HG02571 (cell line): ENCODE measurements around the gene BTBD18.

Experiments
- ATAC-seq: cut with Tn5 transposase; IDR thresholded peaks from one replicate; pipeline ENCODE4 v1.9.1; 2021; ENCODE audit warnings: mild to moderate bottlenecking, moderate library complexity; ENCODE audit not compliant: unreplicated experiment

The BTBD18 gene, protein sequence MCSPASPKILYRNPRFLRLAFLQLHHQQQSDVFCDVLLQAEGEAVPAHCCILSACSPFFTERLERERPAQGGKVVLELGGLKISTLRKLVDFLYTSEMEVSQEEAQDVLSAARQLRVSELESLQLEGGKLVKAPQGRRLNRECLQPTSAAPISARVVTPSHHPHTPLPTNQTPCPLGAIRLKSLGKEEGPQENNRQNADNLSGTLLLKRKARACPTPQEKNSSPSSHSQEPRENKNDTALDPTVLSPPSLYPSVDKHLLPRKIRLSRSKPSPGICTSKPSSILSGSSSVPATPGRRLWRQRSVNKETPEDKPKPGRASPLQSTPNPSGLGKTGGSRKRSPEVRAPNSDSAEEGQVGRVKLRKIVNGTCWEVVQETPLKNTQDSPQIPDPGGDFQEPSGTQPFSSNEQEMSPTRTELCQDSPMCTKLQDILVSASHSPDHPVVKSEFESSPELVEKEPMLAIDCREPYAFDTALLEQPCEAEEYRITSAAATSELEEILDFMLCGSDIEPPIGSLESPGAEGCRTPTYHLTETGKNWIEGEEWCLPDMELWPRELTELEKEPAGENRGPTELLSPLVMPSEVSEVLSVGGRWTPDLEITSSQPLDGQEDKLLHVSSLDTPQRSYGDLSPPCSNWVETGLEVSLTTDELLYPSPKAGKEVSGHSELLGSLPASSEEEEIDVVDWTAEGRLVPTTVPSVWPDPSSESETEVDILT

GRCh38 chr11:57751676-57752253 lies at the start of gene BTBD18:
Gene BTBD18 (minus strand): TSS chr11:57751819. CDS start chr11:57751188, 631 bp downstream.
- no peak for ATAC-seq

- ATAC-seq: no peak
These were observed 49.5 kb upstream of the BTBD18 start for GRCh38 chr11:57801183-57801485.

- ATAC-seq: peak; percentile 82
These were observed 49.0 kb upstream of the BTBD18 start for GRCh38 chr11:57800444-57801182.

GRCh38 chr11:57798905-57799559 lies 47.4 kb upstream of the BTBD18 start:
- no peak for ATAC-seq

- ATAC-seq: no peak
These were observed 41.9 kb upstream of the BTBD18 start for GRCh38 chr11:57793351-57794115.

DNA sequence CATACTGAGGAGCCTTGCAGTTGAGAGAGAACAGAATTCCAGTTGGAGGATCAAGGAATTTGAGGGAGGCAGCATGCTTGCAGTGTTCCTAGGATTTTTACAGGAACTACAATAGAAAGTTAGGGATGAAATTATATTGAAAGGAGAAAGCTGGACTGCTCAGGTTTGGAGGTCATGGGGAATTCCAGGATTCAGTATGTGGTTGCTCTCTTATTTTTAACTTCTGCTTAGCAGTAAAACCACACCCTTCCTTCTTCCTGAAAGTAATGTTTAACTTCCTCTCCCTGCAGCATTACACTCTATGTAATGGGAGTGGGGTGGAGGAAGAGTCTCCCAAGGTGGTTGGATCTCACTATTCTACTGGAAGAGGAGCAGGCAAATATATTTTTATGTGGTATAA lies 41.3 kb upstream of the BTBD18 start:
- ATAC-seq: peak; percentile 32

- ATAC-seq: peak; percentile 59
These were observed 40.5 kb upstream of the BTBD18 start for GRCh38 chr11:57792060-57792541.

GRCh38 chr11:57791321-57792059 lies 39.9 kb upstream of the BTBD18 start:
- ATAC-seq: no peak

- no peak for ATAC-seq
These were observed 37.1 kb upstream of the BTBD18 start for GRCh38 chr11:57788703-57789088.

DNA sequence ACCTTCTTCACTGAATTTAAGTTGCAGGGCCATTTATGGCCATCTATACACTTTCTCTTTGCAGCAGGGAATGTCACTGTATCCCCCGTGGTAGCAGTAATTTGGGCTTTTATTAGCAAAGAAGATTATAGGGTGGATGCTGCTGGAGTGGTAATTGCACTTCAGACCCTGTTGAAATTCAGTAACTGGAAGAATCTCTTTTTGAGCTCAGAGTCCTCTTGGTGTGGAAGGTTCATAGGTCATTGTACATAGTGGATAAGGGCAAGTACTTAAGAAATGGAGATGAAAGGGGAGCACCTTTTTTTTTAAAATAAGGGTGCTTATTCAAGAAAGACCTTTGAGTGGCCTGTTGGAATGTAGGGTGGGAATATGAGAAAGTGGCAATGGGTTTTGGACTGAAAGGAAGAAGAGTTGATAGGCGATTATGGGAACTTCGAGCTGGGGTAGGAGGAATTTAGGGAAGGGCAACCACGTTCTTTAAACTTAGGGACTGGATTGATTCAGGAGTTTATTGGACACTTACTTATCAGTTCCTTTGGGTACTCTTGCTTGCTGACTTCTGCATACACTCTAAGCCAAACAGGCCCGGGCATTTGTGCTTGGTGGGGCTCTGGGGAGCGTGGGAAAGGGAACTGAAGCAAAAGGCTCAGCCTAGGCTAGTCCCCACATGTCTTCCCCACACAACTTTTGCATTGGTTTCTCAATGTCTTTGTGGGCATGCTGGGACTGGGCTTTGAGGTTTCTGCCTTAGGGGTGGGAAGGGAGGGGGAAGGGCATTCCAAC lies 36.5 kb upstream of the BTBD18 start:
- ATAC-seq: peak; percentile 45

DNA sequence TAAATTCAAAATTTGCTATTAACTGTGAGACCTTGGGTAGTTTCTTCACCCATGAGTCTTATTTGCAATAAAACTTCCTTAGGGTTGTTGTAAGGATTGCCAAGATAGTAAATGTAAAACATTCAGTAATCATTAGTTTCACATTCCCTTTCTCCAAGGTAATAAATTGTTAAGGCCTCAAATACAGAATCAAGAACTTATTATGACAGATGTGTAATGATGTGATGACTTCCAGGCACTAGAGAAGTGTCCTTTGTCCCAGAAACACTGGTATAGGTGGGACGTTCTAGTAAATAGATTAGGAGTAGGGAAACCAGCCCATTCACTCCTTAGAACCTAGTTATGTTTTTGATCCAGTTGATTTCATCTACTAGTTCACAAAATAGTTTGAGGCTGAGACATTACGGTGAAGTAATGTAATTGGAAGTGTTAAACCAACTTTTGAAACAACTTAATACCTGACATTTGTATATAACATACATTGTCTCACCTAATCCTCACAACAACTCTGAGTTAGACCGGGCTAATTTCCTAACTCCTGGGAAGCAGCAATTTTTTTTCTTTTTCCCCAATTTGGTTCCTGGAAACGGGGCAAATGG lies 35.5 kb upstream of the BTBD18 start:
- no peak for ATAC-seq

DNA sequence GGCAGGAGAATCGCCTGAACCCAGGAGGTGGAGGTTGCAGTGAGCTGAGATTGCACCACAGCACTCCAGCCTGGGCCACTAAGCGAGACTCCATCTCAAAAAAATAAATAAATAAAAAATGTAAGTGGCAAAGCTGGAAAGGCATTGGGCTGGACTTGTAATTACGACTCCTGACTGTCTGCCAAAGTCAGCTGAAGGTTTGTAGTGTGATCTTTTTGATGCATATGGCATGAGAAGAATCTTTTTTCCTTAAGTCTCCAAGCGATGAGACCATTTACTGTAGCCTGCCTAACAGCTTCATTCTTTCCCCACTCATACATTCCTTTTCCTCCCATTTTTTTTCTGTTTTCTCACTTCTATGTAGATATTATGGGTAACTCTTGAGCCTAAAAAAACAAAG lies 34.8 kb upstream of the BTBD18 start:
- no peak for ATAC-seq

GRCh38 chr11:57785072-57785471 lies 33.5 kb upstream of the BTBD18 start:
- no peak for ATAC-seq

GRCh38 chr11:57781529-57781943 lies 29.9 kb upstream of the BTBD18 start:
- no peak for ATAC-seq

GRCh38 chr11:57779276-57779675 lies 27.7 kb upstream of the BTBD18 start:
- ATAC-seq: no peak

- no peak for ATAC-seq
These were observed 26.9 kb upstream of the BTBD18 start for GRCh38 chr11:57778318-57779037.

GRCh38 chr11:57777969-57778317 lies 26.3 kb upstream of the BTBD18 start:
- no peak for ATAC-seq
